Stimulated activated CD4-positive, alpha-beta T cell treated with anti-CD3 and anti-CD28 coated beads, TNF-alpha, amount 100 ng/mL, for 24 hours (primary cell): Measurements from ENCODE around the gene PSD4.

ENCODE experiments used
- DNase-seq, 3 experiments: peaks; one replicate each; pipeline ENCODE4 v3.0.0-alpha.2; 2020; ENCODE audit warnings: low read depth in 3 of 3

Gene PSD4

GRCh38 chr2:113167962-113168340 is 5.8 kb upstream of the PSD4 start:
- no peak for DNase-seq

DNA sequence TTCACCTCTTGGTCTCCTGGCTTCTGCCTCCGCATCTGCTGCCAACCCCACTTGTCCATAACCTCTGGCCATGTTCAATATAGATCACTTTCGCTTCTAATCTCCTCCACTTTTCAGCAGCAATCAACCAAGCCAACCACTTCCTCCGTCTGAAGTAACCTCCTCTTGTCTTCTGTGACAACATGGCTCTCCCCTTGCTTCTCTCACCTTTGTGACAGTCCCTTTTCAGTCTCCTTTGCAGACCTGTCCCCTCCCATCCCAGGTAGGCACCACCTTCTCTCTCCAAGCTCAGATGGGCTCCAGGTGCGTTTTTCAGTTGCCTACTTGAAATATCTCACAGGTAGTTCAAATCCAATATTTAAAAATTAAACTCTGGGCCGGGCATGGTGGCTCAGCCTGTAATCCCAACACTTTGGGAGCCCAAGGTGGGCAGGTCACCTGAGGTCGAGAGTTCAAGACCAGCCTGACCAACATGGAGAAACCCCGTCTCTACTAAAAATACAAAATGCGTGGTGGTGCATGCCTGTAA is 4.7 kb upstream of the PSD4 start:
- DNase-seq, result no peak

- no peak for DNase-seq
Measured at GRCh38 chr2:113169586-113169985, 4.2 kb upstream of the PSD4 start.

DNA sequence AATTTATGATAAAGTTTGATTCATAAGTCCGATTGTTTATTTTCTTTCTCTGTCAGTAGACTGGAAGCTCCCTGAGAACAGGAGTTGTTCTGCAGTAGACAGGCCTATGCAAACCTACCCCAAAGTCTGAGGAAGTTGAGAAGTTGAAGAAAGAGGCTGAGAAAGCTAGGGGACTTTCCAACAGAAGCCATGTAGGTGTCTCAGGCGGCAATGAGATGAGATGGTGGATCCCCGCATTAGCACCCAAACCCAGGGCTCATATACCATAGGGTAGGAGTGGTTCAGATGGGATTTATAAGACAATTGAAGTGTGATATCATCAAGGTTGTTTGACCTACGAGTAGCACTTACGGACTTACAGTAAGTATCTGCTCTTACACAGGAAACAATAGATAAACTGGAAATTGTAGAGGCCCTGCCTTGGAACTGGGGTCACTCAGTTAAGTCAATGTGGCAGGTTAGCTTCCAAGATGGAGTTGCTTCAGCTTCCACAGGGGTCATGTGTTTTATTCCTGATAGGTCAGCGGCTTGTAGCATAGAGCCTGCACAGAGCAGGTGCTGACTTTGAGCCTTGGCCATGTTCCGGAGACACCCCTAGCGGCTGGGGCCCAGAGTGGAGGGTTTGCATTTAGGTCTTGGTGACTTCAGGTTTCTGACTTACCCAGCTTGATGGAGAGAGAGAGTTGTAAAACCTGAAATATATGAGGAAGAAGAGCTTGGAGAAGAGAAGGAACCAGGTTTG is 2.3 kb upstream of the PSD4 start:
- DNase-seq, result no peak

DNA sequence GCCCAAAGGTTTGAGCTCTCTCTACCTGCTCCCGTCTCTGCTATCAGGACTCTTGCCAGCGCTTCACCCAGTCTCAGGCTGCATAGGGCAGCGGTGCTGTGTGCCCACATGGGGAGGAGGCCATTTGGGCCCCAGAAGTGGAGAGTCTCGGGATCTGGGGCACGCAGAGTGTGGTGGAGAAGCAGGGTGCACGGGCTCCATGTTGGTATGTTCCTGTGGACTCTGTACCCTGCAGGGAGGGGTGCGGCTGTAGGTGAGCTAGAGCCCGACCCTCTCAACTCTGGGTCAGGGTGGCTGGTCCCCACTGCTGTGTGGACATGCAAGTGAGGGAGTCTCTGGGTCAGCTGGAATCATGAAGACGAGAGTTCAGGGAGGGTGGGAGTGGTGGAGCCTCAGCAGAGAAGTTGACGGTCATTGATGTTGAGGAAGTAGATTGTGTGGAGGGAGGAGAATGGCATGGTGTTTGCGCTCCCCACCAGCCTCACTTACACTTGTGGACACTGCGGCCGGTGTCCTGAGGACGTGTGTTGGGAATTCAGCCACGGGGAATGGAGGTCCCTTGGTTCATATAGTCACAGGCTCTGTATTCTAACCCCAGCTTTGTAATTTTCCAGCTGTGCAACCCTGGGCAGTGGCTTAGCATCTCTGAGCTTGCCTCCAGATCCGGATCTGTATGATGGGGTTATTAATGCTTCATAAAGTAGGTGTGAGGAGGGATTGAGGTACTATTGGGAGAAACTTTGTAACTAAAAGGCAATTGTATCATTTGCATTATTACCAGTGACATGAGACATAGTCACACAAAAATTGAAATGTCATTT is 840 bp upstream of the PSD4 start:
- DNase-seq, result no peak

- DNase-seq, result no peak
Measured at GRCh38 chr2:113174376-113174750, 592 bp downstream of the PSD4 start.

- peak in 2 of 3 experiments; percentile 40 to 71 for DNase-seq
Measured at GRCh38 chr2:113175042-113175628, 1.4 kb downstream of the PSD4 start.

DNA sequence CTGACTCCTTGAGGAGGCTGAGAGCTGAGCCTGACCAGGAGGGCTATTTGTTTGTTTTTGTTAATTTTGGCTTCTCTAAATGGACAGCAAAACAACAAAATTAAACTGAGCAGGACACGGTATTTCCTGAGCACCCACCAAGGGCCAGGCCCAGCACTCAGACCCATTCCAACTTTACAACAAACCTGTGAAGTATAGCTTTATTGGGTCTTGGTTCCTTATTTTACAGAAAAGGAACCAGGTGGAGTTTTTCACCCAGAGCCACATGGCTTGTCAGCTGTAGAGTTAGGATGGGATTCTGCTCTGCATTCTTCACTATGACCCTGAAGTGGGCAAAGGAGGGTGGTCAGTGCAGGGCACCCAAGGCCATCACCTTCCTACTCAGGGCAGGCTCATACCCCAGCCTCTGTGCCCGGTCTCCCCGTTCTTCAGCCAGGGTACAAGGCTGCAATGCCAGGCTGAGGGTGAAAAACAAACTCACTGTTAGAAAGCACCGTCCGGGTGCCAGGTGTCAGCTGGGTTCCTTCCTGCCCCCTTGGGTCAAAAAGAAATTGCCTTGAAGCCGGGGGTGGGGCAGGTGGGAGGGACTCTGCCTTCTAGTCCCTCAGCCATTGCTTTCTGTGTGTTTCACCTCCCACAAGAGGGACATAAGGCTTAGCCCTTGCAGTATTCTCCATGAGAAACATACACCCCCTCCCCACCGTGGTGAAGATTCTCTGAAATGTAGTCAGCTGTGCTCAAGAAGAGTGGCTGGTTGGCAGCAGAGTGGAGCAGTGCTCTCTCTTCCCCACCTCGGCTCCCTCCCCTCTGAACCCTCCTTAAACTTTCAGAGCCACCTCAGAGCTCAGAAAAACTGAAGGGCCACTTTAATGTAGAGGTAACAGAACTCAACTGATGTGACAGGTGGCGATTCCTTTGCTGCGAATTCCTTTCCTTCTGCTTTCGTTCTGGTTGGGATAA is 2.2 kb downstream of the PSD4 start:
- DNase-seq, result peak in 1 of 3 experiments; percentile 34

GRCh38 chr2:113176696-113177355 is 3.1 kb downstream of the PSD4 start:
- DNase-seq, result no peak

DNA sequence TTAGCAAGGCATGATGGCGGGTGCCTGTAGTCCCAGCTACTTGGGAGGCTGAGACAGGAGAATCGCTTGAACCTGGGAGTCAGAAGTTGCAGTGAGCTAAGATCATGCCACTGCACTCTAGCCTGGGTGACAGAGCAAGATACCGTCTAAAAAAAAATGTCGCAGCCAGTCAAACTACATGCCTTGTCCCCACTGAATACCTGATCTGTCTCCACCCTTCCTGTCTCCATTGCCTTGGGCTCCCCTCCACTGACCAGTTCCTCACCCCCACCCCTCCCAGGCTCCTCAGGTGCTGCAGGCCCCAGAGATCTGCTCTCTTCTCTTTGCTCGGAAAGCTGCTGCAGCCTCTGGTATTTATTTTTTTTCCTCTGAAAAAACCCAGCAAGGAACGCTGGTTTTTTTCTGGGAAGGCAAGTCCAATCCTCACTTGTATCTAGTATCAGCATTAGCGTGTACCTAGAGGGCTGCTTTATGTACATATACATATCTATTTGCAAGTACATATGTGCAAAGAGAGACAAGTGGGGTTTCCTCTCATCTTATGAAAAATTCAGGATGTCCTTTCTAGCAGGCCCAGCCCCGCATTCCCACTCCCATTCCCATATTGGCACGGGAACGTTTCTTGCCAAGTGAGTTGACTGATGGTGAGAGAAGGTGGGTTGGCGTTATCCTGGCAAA is 4.4 kb downstream of the PSD4 start:
- DNase-seq, result no peak

- DNase-seq, result peak in 2 of 3 experiments; percentile 39 to 60
Measured at GRCh38 chr2:113178891-113179290, 5.1 kb downstream of the PSD4 start.

DNA sequence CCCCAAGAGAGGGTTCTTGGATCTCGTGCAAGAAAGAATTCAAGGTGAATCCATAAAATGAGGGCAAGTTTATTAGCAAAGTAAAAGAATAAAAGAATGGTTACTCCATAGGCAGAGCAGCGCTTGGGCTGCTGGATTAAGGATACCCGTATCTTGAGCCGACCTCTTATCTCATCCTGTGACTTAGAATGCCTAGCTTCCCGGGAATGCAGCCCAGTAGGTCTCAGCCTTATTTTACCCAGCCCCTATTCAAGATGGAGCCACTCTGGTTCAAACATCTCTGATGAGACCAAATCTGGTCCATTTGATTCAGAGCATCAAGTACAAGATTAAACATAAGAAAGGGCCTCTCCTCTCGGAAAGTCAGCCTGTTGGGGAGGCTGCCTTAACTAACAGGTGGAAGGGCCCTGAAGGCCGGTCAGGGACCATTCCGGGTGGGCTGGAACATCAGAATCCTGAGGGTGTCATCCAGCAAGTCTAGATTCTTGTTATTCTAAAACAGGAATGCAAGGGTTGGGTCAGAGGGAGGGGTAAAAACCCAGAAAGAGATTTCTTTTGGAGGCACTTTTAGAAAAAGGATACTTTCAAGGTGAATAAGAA is 5.8 kb downstream of the PSD4 start:
- DNase-seq, result no peak

DNA sequence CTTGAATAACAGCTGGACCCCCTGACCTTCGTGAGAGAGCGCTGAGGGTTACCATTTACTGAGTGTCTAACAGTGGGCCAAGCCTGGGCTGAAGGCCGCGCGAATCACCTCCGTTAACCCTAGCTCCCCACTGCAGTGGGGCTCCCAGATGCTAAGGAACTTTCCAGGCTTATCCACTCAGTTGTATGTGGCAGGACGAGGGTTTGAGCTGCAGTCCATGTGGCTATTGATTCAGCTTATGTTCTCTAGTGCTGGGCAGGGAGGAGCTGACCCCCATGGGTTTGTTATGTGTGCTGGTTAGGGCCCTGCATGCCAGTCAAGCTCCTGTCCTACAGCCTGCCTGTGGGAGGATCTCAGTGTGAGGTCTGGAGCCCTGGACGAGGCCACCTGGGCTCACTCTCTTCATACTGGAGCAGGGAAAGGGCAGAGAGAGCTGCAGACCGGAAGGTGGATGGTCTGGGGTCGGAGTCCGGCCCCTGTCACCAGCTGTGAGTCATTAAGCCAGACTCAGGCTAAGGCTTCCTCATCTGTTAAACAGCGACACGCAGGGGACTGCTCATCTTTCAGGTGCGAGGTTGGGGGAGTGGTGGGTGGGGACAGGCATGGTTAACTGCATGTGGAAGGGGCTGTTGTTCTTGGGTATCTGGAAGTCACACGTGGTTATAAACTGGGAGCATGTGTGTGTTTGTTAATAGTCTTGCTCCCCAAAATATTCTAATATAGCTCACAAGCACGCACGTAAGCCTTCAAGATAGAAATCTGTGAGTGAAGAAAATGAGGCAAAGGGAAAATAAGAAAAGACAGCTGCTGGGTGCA is 6.6 kb downstream of the PSD4 start:
- no peak for DNase-seq

DNA sequence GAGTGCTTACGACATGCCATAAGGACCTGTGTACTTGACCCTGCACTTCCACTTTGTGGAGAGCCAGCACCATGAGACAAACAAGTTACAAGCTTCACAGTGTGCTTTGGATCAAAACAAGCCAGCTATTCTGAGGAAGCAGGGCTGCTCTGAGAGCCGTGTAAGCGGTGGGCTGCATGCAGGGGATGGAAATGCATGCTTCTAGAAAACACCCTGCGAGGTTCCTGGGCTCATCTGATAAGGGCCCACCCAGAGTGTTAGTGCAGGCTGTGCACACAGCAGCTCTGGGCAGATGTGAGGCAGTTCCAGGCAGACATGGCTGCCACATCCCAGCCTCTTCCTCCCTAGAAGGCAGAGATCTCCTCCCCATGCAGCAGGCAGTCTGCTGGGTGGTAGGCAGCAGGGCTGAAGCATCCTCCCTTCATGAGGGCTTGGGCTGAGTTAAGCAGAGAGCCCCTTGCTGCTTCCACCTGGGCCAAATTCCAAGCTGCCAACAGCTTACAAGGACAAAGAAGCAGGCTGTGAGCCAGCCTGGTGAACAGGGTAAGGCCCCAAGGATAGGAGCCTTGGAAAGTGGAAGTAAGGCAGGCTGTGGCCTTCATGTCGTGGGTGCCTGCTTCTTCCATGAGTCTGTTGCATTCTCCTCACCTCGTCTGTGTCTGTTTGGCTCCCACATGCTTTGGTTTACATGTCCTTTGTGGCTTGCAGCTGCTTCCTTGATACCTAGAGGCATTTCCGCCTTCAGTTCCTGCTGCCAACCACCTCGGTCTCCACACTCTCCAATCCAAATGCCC is 7.7 kb downstream of the PSD4 start:
- DNase-seq, result no peak

DNA sequence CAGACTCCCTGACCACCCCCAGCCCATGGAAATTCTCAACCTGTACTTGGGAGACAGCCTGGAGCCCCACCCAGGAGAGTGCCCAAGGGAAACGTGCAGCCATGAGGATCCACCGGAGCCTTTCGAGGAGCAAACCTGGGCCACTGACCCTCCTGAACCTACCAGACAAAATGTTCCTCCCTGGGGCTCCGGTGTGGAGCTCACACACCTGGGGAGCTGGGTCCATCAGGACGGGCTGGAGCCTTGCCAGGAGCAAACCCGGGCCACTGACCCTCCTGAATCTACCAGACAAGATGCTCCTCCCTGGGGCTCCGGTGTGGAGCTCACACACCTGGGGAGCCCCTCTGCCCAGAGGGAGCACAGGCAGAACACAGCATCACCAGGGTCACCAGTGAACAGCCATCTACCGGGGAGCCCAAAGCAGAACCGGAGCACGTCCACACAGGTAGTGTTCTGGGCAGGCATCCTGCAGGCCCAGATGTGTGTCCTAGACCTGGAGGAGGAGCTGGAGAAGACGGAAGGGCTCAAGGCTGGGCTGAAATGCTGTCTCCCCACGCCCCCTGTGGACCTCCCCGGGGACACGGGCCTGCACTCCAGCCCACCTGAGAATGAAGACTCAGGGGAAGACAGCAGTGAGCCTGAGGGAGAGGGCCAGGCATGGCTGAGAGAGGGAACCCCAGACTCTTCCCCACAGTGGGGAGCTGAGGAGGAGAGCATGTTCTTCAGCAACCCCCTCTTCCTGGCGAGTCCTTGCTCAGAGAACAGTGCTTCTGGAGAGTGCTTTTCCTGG is 8.9 kb downstream of the PSD4 start:
- no peak for DNase-seq

- no peak for DNase-seq
Measured at GRCh38 chr2:113183264-113183663, 9.5 kb downstream of the PSD4 start.

DNA sequence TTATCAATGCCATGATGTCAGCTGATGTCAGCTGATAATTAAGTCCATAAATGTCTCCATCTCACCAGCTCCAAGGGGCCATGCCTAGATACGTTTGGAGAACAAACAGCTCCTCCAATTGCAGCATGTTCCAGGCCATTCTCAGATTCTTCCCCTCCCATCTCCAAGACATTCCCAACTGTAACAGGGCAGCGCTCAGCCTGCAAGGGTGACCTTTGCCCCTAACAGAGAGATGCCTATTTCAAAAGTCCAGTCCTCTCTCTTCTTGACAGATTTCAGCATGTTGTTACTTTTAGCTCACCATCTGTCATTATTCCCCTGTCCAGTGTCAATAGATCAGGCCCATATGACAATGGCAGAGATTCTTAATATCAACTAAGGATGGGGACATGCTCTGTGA is 9.9 kb downstream of the PSD4 start:
- no peak for DNase-seq
